HCT116 (cell line): ENCODE data around the gene TEX22. TPM values are rescaled to one million over a fixed set of nuclear protein-coding genes. Genes with fewer than 3 reads are reported as not detected.
"Not testable (repeated sequence)": the region's sequence is repeated elsewhere in the genome, so short reads cannot be mapped to it uniquely, and the experiment has no call there.

ENCODE experiments used
- ATAC-seq: fragments of 200-7000 bp; cut with Tn5 transposase; 2 replicates; pipeline ENCODE4 v1.9.1; 2020; ENCODE audit warnings: mild to moderate bottlenecking, moderate library complexity
- BruUV-seq: library from RNA; stranded (reverse); fragments of 400-500 nt; replicated peaks from 2 replicates; lab custom pipeline; 2021; lab: Mats Ljungman, UMichigan
- CTCF ChIA-PET: fragments of 300-600 bp; sonication (Branson Sonifier 250); formaldehyde crosslinking; loops from one replicate; lab custom pipeline; 2021; ENCODE audit warnings: antibody characterized with exemption; lab: Charles Lee
- POLR2A ChIA-PET: fragments of 300-600, 350-600 bp; sonication (Branson Sonifier 250); formaldehyde crosslinking; loops from one replicate; lab custom pipeline; 2021; ENCODE audit warnings: antibody characterized with exemption; lab: Charles Lee
- RAD21 ChIA-PET, 2 experiments: fragments of 300-600 bp; sonication (Branson Sonifier 250); formaldehyde crosslinking; loops; one replicate each; lab custom pipeline; 2023; ENCODE audit warnings: low total read pairs in 2 of 2; ENCODE audit not compliant: uncharacterized antibody in 2 of 2, unreplicated experiment in 2 of 2, low non-redundant PET in 1 of 2; lab: Charles Lee
- DNase-seq: peaks from one replicate; pipeline ENCODE4 v3.0.0-alpha.2; 2010; ENCODE audit warnings: low read depth, low spot score
- H2AFZ ChIP-seq: fragments of 200-600 bp; shearing (Covaris generic), sonication (generic); 2 replicates; pipeline ENCODE4 v1.6.1; 2017; ENCODE audit warnings: low read depth, mixed run types, mixed read lengths, antibody characterized with exemption, low read length; ENCODE audit not compliant: poor library complexity, severe bottlenecking
- H3K27ac ChIP-seq: 2 replicates; pipeline ENCODE4 v1.5.1; 2012; ENCODE audit warnings: low read depth, low read length
- H3K27me3 ChIP-seq: fragments of 200-600 bp; sonication (generic); 2 replicates; pipeline ENCODE4 v1.6.1; 2016; ENCODE audit warnings: mixed run types, low read length, mixed read lengths; ENCODE audit not compliant: insufficient read depth
- H3K36me3 ChIP-seq, 2 experiments: fragments of 200-500 bp in 1 of 2; fragments of 200-600 bp in 1 of 2; sonication (Bioruptor generic) in 1 of 2; sonication (generic) in 1 of 2; 2 replicates each; pipeline versions ENCODE4 v1.5.1 to v1.6.1; 2014 to 2016; ENCODE audit warnings: low read length in 2 of 2, inconsistent platforms in 1 of 2, mixed read lengths in 1 of 2, mixed run types in 1 of 2; ENCODE audit not compliant: insufficient read depth in 2 of 2, control insufficient read depth in 1 of 2
- H3K4me1 ChIP-seq, 2 experiments: fragments of 200-600 bp in 1 of 2; sonication (generic) in 1 of 2; 2 replicates each; pipeline versions ENCODE4 v1.5.1 to v1.6.1; 2012 to 2017; ENCODE audit warnings: low read length in 2 of 2, inconsistent platforms in 1 of 2, mild to moderate bottlenecking in 1 of 2, mixed read lengths in 1 of 2, mixed run types in 1 of 2, moderate library complexity in 1 of 2; ENCODE audit not compliant: insufficient read depth in 2 of 2, control insufficient read depth in 1 of 2
- H3K4me2 ChIP-seq: fragments of 200-600 bp; sonication (generic); 2 replicates; pipeline ENCODE4 v1.6.1; 2017; ENCODE audit warnings: mixed run types, low read length, mixed read lengths
- H3K4me3 ChIP-seq, 2 experiments: fragments of 200-600 bp in 1 of 2; sonication (generic) in 1 of 2; replicated peaks in 1 of 2; 2 replicates each; pipeline ENCODE4 v1.5.1; 2011 to 2016; ENCODE audit warnings: low read length in 2 of 2, control low read depth in 1 of 2, low read depth in 1 of 2, mild to moderate bottlenecking in 1 of 2, mixed read lengths in 1 of 2, mixed run types in 1 of 2
- H3K79me2 ChIP-seq: fragments of 200-600 bp; sonication (generic); 2 replicates; pipeline ENCODE4 v1.6.1; 2017; ENCODE audit warnings: mild to moderate bottlenecking, mixed run types, low read length, moderate library complexity, mixed read lengths; ENCODE audit not compliant: insufficient read depth
- H3K9ac ChIP-seq: fragments of 200-600 bp; sonication (generic); 2 replicates; pipeline ENCODE4 v1.6.1; 2016; ENCODE audit warnings: low read length, mixed read lengths
- H3K9me2 ChIP-seq: fragments of 200-600 bp; sonication (generic), shearing (Covaris generic); 2 replicates; pipeline ENCODE4 v1.6.1; 2017; ENCODE audit warnings: mixed run types, mild to moderate bottlenecking, moderate library complexity; ENCODE audit not compliant: insufficient read depth
- H3K9me3 ChIP-seq, 2 experiments: fragments of 200-500 bp in 1 of 2; fragments of 200-600 bp in 1 of 2; sonication (Bioruptor generic) in 1 of 2; sonication (generic) in 1 of 2; 2 replicates each; pipeline ENCODE4 v1.6.1; 2014 to 2017; ENCODE audit warnings: low read length in 2 of 2, mixed read lengths in 2 of 2, inconsistent platforms in 1 of 2, low read depth in 1 of 2, mild to moderate bottlenecking in 1 of 2, mixed run types in 1 of 2, moderate library complexity in 1 of 2; ENCODE audit not compliant: control insufficient read depth in 1 of 2, insufficient read depth in 1 of 2
- H4K20me1 ChIP-seq: fragments of 200-600 bp; sonication (generic), shearing (Covaris generic); 2 replicates; pipeline ENCODE4 v1.6.1; 2017; ENCODE audit warnings: mixed run types, mild to moderate bottlenecking, moderate library complexity; ENCODE audit not compliant: insufficient read depth
- ATF3 ChIP-seq: IDR thresholded peaks from 2 replicates; pipeline ENCODE4 v1.6.1; 2012
- CBX3 ChIP-seq: IDR thresholded peaks from 2 replicates; pipeline ENCODE4 v1.6.1; 2012; ENCODE audit warnings: low read depth
- EGR1 ChIP-seq: IDR thresholded peaks from 2 replicates; pipeline ENCODE4 v1.6.1; 2012; ENCODE audit warnings: low read depth
- ELF1 ChIP-seq: IDR thresholded peaks from 2 replicates; pipeline ENCODE4 v1.6.1; 2012; ENCODE audit warnings: low read depth, borderline replicate concordance
- POLR2A ChIP-seq: IDR thresholded peaks from 2 replicates; pipeline ENCODE4 v1.7.0; 2011; ENCODE audit warnings: borderline replicate concordance; ENCODE audit not compliant: insufficient read depth, insufficient read length; ENCODE audit errors: extremely low read depth
- SIN3A ChIP-seq: IDR thresholded peaks from 2 replicates; pipeline ENCODE4 v1.6.1; 2012; ENCODE audit warnings: low read depth
- SRF ChIP-seq: IDR thresholded peaks from 2 replicates; pipeline ENCODE4 v1.6.1; 2012; ENCODE audit warnings: low read depth
- TCF7L2 ChIP-seq: IDR thresholded peaks from 2 replicates; pipeline ENCODE4 v1.7.0; 2011; ENCODE audit warnings: borderline replicate concordance, inconsistent platforms; ENCODE audit not compliant: insufficient read depth, insufficient read length; ENCODE audit errors: extremely low read depth
- ZFX ChIP-seq: fragments of 450-650 bp; IDR thresholded peaks from 2 replicates; pipeline ENCODE4 v1.6.1; 2017
- ZNF274 ChIP-seq: fragments of 200-500 bp; sonication (Bioruptor generic); IDR thresholded peaks from 2 replicates; pipeline ENCODE4 v1.6.1; 2014; ENCODE audit warnings: mild to moderate bottlenecking, low read depth, low read length, inconsistent platforms
- intact Hi-C: fragments of 100-400 bp; cut with micrococcal nuclease; formaldehyde crosslinking; loops from 2 replicates; pipeline ENCODE4 v1.10.0; 2022
- total RNA-seq: library from RNA; stranded (reverse); gene quantifications from one replicate; pipeline ENCODE4 v1.2.1, GENCODE V29; 2021; ENCODE audit not compliant: unreplicated experiment

The TEX22 gene
- total RNA-seq, 1 experiment from 2014 or later: 3.8 TPM

DNA sequence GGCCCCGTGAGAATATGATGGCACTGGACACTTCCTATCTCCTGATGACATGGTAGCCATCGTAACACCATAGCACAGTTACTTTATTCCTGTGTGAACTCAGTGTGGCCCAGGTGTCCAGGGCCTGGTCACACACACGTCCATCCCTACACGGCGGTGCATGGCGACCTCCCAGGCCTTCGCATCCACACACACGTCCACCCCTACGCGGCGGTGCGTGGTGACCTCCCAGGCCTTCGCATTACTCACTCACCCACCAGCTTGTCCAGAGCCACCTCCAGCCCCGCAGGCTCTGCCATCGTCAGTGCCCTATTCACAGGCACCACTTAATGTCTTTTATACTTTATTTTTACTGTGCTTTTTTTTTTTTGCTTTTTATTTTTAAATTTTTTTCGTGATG is 39.4 kb upstream of the TEX22 start:
- Histone ChIP-seq H4K20me1 (no peaks in the 10 kb centered on the region), H3K27me3 (no peaks in the 10 kb centered on the region), H3K27ac (no peak overlapping the region), H3K4me2 (no peak overlapping the region), H3K4me1 (peaks cover 0 to under 1% of the 10 kb centered on the region in 2 experiments; a peak in 1 of 4 replicates), H3K4me3 (no peak overlapping the region), H3K9ac (no peak overlapping the region), H3K79me2 (no peaks in the 10 kb centered on the region), H2AFZ (no peak overlapping the region), H3K9me2 (no peaks in the 10 kb centered on the region), H3K36me3 (no peaks in the 10 kb centered on the region; a peak in 1 of 4 replicates), H3K9me3 (no peaks in the 10 kb centered on the region)
- CTCF ChIA-PET: no interaction called here
- intact Hi-C loops: no loop called here
- BruUV-seq: no TSS peak
- DNase-seq (no peak), ATAC-seq (no peak)
- RAD21 ChIA-PET: no interaction called here
- POLR2A ChIA-PET: no interaction called here
- TF ChIP-seq SIN3A (no peak), CBX3 (no peak), ELF1 (no peak), ZFX (no peak), TCF7L2 (no peak), POLR2A (no peak), ZNF274 (no peak), SRF (no peak), ATF3 (no peak), EGR1 (no peak)

- DNase-seq, intact Hi-C loops, H3K36me3 ChIP-seq, H4K20me1 ChIP-seq, ATAC-seq, H3K9me3 ChIP-seq, H3K9ac ChIP-seq, H3K4me1 ChIP-seq, H3K9me2 ChIP-seq, POLR2A ChIA-PET, H3K27ac ChIP-seq, CTCF ChIA-PET, RAD21 ChIA-PET, H3K4me3 ChIP-seq, H3K79me2 ChIP-seq, H2AFZ ChIP-seq, H3K4me2 ChIP-seq, BruUV-seq, H3K27me3 ChIP-seq: not testable (repeated sequence)
Measured at GRCh38 chr14:105361412-105361811, 36.9 kb upstream of the TEX22 start.
